Activated CD8-positive, alpha-beta memory T cell treated with anti-CD3 and anti-CD28 coated beads for 4 hours (primary cell): ENCODE measurements around the gene SLC2A13.

Source experiments
- DNase-seq, 2 donors: peaks; one replicate each; pipeline ENCODE4 v3.0.0-alpha.2; 2020; ENCODE audit warnings: low read depth in 2 of 2

SLC2A13 gene

DNA sequence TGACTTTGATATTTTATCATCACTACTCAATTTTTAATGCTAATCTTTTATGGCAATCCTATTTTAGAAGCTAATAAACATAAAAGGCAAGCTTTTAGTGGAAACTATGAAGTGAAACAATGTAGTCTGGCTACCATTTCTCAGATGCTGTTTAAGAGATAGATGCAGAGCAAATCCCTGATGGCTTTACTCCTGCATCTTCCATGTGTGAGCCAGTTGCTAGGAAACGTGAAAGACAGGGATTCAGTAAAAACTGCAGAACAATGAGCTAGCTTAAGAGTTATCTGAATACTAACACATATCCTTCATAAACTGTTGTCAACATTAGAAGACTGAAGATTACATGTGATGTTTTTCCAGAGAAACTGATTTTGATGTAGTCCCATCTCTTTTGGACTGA, 112.6 kb downstream of the SLC2A13 start:
- DNase-seq = no peak

DNA sequence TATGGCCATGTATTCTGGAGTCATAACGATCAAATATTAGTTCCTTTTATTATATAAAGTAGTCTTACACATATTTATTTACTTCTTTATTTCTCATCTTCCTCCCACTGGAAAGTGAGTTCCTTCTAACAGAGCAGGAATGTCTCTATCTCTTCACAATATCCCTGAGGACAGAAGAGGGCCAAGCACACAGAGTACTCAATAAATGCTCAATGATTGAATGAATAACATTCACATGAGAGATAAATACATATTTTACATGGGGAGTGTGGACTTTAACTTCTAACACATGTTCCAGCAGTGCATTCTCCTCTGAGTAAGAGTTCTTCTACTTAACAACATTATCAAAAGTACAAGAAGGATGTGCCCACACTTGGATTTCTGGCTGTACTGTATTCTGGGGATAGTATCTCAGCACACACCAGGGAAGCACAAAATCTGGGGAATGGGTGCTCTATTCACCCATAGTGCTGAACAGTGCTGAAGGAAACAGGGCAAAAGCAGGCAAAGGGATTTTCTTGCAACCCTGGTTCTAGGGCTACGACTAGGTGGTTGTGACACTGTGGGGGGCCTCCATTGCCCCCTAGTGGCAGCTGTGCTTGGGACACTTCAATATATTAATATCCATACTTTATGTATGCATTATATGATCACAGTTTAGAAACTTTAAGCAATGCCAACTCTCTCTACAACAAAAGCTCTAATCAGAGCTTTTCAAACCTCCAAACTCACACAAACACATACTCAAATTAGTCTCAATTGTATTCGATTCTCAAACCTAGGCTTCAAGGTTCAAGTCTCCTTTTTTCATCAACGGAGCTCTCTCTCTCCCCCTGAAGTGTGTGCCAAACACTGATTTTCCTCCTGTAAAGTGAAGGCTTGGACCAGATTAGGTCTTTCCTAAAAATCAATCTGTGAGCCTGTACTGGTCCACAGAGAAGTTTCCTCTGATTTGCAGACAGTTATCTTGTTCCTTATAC, 115.5 kb downstream of the SLC2A13 start:
- DNase-seq = peak; percentile 9 to 24

DNA sequence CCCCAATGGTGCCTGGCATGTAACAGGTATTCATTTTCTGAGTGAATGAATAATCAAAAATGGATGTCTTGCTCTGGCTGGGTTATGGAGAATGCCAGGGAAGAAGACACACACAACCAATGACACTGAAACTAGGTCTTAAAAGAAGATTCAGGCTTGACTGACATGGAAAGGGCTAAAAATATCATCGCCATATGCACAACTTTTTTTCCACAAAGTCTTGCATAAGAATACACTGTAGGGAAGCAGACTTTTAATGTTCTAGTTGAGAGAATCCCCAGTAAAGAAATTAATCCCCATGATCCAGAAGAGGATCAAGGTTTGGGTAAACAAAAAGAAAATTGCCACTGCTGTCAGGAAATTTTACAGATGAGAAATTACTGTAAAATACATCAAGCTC, 116.4 kb downstream of the SLC2A13 start:
- no peak for DNase-seq

DNA sequence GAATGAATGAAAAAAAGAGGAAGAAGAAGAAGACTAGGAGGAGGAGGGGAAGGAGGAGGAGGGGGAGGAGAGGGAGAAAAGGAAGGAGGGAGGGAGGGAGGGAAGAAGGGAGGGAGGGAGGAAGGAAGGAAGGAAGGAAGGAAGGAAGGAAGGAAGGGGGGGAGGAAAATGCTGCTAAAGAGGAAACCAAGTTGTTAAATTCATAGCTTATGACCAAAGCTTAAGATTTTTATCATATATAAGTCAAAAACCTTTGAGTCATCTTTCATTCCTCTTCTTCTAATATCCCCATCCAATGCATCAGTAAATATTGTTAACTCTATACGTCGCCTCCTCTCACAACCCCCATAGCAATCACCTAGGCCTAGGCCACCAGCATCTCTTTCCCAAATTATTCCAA, 117.3 kb downstream of the SLC2A13 start:
- DNase-seq = no peak

DNA sequence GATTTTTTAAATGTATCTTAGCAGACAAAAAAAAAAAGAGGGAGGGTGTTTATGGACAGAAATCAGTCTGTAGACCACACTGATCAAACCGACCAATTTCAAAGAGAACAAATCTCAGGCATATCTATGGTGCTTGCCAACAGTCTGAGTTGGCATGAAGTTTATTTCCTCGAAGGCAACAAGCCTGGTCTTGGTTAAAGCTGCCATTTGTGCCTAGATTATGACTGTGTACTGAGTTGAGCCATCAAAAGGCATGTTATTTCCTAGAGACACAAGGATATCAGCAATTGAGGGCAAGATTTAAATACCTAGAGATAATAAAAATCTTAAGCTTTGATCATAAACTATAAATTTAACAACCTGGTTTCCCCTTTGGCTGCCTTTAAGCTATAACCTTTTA, 119.2 kb downstream of the SLC2A13 start:
- DNase-seq = no peak

DNA sequence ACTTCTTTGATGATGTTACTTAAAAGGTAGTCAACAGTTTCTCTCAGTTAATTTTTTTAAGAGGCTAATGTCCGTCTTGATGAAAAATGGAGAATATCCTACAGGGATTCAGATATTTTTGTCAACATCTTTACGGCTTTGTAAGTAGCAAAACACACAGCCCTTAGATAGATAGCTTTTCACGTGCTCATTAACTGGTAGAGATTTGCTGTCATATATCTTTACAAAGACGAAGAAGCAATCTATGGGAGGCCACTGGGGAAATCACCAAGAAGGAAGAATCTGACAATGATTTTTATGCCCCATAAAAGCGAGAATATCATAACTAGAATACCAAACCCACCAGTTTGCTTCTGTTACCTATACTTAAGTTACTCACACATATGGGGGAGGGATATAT, 121.2 kb downstream of the SLC2A13 start:
- no peak for DNase-seq

DNA sequence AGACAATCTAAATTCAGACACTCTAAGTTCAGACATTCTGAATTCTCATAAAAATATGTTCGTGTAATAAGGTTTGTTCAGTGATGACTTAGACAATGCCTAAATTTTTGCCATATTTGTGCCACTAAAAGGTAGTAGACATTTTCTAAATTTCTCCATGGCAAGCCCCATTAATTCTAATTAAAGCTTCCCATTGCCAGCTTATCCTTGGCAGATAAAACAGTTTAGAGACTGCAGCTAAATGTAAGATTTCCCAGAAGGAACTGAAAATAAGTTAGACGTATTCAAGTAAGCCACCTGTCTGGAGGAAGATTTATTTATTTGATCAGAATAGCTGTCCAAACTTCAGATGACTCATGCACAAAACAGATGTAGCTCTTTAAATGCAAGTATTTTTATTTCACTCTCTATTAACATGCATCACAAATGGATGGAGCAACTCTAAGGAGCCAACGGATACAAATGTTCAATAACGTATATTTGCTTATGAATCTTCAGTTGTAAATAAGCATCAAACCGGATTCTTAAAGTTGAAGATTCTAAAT, 130.4 kb downstream of the SLC2A13 start:
- DNase-seq = no peak

DNA sequence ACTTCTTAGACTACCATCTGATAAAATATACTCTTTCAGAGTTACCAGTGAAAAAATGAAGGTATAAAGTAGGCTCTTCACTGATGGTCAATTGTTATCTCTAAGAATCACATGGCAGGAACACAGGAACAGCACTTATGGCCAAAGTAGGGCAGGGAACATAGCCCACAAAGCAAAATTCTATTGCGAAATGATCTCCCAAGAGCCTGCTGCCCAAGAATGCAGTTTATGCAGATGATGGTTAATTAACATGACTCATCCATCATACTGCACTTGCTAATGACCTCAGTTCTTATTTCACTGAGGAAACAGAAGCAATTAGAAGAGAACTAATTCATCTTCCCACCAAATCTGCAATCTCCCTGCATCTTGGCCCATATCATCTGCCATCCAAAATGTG, 133.8 kb downstream of the SLC2A13 start:
- no peak for DNase-seq

DNA sequence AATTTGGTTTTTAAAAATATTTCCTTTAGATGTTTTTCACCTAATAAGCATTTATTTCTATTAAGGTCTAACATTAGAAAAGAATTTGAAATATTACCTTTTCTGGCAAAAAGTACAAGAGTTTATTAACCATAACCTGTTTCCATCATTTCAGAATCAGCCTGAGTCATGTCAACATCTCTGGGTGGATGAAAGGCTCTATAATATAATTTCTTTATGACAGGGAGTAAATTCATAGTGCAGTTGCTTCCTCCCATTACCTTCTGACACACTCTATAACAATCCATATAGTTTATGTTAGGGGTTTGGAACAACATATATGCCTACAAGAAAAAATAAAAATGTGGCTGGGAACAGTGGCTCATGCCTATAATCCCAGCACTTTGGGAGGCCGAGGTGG, 134.5 kb downstream of the SLC2A13 start:
- DNase-seq = no peak

DNA sequence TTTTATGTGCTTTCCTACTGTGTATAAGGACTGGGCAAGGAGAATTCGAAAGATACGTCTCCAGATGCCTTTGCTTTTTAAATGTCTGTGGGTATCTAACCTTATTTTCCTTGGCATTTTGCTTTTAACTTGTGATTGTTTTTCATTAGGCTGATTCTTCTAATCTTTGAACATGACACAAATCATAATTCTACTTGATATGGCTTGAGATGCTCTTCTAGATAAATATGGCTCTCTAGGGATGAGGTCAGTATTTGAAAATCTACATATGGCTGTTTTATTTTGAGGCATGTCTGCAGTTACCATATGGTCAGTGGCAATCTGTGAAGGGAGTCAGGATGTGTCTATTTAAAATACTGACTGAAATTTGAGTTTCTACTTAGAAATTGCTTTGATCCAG, 139.2 kb downstream of the SLC2A13 start:
- no peak for DNase-seq

DNA sequence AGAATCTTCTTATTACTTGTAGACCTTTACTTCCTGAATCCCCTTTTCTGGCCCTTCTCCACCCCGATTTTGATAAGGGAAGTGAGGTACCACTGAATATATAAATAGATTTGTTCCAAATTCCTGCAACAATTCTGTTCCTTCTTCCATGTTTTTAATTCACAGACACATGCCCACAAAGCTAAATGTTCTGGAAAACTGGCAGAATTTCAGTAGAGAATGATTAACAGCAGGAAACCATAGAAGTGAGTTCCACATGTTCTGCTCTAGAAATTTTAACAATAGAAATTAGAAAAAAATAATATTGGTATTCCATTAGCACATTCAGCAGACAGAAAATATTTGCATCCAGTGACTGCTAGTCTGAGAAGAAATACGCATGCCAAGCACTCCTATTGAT, 139.6 kb downstream of the SLC2A13 start:
- no peak for DNase-seq

DNA sequence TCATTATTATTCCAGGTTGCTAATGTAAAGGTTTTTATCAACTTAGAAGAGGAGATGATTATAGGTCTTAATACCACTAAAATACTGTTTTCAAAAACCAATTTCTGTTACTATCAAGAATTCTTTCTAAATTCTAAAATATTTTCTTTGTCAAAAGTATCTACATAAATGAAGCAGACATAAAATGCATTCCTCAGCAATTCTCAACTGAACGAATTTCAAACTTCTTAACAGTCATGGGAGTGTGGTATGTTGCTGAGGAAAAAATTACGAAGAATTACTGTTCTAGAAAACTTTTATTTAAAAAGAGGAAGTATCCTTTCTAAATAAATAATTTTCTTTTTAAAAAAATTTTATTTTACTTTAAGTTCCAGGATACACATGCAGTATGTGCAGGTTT, 146.4 kb downstream of the SLC2A13 start:
- DNase-seq = no peak

DNA sequence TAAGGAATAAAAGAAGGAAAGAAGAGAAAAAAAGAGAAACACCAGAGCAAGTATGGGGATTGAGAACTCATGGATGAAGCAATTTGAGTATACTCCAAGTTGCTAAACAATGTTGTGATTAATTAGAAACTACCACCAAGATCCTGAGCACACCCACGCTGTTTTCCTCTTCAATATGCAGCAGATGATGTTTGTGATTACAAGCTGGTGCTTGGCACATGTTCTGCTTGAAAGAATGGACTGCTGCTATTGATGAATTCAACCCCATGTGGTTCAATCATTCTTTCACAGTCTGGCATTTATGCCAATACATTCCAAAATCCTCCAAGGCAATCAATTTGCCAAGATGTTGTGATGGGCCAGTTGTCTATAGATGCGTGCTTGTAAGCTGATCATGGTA, 146.8 kb downstream of the SLC2A13 start:
- no peak for DNase-seq

DNA sequence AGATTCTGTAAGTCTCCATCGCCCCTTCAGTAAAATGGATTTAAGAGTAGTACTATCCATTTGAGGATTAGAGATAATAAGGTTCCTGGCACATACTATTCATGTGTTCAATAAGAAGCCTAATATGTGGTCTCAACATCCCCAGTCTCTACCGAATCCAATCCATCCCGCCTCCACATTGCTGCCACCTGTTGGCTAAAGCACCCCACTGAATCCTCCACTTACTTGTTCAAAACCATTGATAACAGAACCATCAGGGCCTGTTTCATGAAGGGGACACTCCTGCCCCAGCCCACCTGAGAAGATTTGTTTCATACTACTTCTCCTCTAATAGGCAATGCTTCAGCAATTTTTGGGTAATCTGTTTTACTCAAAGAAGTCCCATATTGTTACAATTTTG, 147.5 kb downstream of the SLC2A13 start:
- no peak for DNase-seq

DNA sequence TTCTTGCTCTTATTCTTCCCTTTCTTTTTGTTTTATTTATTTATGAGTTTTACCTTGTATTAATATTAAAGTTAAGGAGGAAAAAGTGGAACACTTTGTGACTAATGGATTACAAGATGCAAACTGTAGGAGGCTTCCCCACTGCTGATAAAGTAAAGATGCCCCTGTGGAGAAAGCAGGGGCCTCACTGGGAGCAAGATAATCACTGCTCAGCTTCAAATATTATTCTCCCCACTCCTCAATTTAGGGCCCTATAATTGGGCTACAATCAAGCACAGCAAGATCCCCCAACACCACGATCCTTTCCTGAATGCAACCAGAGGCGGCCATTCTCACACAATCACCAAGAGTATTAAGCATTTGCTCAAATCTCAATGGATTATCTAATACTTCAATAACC, 149.2 kb downstream of the SLC2A13 start:
- no peak for DNase-seq

DNA sequence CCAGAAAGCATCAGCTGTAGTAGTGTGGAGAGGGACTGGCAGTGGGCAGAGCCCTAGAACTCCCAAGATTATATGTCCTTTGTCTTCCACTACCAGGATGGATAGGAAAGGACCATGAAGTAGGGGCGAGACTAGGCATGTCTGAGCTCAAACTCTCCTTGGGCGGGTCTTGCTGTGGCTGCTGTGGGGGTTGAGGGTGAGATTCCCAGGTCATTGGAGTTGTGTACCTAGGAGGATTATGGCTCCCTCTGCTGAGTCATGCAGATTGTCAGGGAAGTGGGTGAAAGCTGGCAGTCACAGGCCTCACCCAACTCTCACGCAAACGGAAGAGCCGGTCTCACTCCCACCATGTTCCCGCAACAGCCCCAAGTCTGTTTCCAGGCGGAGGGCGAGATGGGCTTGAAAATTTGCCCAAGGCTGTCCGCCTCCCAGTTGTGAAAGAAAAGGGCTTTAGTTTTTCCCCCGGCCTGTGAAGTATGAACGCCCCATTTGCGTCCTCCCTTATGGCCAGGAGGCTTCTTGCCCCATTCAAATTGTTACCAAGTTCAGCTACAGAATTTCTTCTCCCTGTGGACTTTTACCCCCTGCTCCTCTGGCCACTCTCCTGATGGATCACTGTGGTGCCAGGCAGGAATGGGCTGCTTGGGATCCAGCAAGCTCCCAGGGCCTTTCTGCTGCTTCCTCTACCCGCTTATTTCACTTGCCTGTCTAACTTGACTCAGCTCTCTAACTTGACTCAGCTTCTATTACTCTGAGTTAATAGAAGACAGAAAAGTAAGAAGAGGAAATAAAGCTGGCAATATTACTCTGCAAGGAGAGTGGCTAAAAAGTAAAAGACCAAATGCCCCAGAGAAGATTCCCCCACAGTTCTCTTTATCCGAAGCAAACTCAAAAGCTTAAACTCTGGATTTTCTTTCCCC, 159.3 kb downstream of the SLC2A13 start:
- DNase-seq = no peak

DNA sequence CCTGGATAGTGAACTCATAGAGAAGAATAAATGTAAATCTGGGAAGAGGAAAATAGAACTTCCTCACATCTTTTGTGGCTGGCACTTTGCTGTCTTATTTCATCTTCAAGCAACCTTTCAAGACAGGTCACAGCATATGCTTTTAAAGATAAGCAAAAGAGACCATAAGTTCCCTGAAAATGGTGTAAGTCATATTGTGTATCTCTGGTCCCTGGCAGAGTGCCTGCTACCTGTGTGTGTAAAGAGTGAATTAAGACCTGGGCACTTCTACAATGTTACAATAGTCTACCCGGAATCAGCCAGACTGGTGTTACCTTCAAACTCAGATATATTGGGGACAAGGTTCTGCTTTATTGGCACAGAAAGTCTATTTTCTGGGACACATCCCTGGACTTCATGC, 168.8 kb downstream of the SLC2A13 start:
- DNase-seq = no peak

DNA sequence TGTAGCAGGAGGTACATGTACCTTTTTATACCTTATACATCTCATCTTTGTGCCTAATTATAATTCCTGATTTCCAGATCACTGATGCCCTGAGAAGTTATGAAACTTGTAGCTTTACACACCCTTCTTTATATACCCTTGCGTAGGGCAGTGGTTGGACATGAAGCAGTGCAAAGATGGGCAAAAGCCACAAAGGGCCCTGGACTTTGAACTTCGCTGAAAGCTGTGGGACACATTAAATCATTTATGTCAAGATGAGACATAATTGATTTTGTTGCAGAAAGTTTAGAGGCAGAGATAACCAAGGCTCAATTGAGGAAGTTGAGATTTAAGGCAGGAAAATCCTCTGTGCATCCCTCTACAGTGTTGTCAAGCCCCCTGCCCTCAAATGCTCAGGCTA, 170.0 kb downstream of the SLC2A13 start:
- no peak for DNase-seq

DNA sequence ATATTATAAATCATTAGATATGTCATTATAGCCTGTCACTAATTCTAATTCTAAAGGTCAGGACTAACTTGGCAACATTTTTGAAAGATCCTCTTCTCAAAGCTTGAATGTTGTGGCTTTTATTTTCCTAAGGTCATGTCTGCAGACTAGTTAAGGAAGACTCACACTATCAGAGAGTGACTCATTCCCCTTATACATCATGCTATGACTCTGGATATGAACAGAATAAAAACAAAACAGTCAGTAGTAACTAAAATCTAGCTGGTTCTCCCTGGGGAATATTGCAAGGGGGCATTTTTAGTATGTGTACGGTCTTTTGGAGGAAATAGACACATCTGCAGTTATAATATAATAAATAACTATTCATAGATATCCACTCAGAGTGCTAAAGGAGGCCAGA, 170.6 kb downstream of the SLC2A13 start:
- DNase-seq = no peak

DNA sequence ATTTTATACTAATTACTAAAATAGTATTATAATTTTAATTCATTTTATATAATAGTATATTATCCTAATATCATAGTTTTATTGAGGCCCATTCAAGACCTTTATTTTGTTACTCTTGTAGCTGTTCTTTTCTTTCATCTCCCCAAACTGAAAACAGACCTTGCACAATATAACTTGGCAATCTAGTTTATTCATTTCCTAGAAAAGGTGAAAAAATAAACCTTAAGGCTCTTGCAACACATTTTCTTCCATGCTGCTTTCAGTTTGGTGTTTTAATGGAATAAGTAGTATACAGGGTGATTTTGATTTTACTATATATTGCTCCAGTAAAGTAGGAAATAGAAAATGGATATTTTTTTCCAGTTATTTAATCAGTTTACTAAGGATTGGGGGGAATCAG, 174.0 kb downstream of the SLC2A13 start:
- no peak for DNase-seq

DNA sequence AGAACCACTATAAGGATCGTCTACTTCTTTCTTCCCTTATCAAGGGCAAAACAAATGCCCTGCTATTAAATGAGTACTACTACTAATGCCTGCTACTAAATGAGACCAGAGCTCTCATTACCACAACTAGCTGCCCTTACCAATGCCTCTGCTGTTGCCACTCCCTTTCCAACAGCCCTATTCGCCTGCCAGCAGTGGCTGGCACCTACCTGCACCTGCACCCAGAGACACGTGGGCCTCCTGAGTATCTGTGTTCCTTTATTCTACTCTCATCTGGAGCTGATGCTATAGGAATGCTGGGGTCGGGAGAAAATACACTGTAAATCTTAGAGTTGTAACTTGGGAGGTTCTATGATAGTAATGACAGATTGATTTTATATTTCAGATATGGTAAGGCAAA, 174.7 kb downstream of the SLC2A13 start:
- no peak for DNase-seq

DNA sequence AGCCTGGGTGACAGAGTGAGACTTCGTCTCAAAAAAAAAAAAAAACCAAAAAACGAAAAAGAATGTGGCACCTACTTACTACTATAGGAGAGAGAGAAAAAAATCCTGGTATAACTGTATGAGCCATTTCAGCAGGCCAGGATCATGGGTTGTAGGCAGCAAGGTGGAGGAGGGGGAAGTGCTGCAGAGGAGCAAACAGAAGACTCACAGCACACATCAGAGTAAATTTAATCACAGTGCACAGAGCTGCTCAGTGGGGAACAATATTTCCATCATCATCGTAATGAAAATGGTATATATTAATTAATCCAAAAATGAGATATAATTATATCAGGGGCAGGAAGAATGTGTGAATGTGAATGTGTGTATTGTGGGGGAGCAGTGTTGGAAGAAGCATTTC, 175.8 kb downstream of the SLC2A13 start:
- no peak for DNase-seq
